ENCODE data around the gene TNS3.

DNA sequence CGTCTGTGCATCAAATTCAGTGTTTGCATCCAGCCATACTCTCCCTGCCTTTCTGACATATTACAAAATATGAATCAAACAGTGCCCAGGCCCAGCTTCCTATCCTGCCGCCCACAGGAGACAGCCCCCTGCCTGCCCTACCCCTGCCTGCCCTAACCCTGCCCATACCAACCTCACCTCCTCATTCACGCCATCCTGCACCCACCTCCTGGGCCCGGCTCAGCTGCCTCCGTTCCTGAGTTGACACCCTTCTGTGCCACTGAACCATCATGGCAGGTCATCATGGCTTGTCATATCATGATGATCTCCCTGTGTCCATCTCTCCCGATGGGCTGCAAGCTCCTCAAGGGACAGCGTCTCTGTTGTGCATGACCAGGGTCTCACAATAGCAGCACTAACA lies 72.3 kb downstream of the TNS3 start:
- TF ChIP-seq POLR2AphosphoS5 (IDR thresholded peaks at IDR 0.05; ENCODE audit: borderline replicate concordance, low read depth, low read length) (no peak), EZH2 (IDR thresholded peaks at IDR 0.05) (no peak), FOXP2 (optimal IDR thresholded peaks at IDR 0.05; ENCODE audit: control extremely low read depth, extremely low read length, insufficient read depth) (no peak)
